Body of pancreas (tissue), 4 donors: Measurements from ENCODE around the gene SH3PXD2B.

ENCODE experiments used
- POLR2A ChIP-seq, 3 donors: fragments of 450-650 bp; IDR thresholded peaks; one replicate each; pipeline ENCODE4 v1.6.1; 2016; ENCODE audit warnings: antibody characterized with exemption in 3 of 3, mild to moderate bottlenecking in 2 of 3
- TF ChIP-seq, protein P1 (sequence below), 7 experiments: fragments of 450-650 bp in 4 of 7; fragments of 200-600 bp in 3 of 7; sonication (generic) in 3 of 7; IDR thresholded peaks; one replicate each; pipeline ENCODE4 v1.5.1; 2016 to 2019; ENCODE audit warnings: antibody characterized with exemption in 7 of 7

DNA sequence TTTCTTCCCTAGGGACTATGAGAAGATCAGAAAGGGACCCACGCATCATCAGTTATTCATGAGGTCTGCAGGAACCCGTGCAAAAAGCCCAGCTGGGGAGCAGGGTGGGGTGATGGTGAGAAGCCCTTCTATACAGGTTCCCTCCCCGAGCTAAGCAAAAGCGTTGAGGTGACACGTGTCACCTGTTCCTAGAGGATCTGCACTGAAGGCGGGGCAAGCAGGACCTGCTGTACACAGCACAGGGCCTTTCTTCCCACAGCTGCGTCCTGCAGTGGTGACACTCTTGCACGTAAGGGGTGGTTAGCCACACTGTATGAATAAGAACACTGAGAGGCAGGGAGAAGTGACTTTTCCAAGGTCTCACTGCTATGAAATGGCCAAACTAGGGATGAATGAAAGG is 37.2 kb upstream of the SH3PXD2B start:
- no peak for TF ChIP-seq POLR2A (IDR thresholded peaks at IDR 0.05)
- TF ChIP-seq, protein P1, sequence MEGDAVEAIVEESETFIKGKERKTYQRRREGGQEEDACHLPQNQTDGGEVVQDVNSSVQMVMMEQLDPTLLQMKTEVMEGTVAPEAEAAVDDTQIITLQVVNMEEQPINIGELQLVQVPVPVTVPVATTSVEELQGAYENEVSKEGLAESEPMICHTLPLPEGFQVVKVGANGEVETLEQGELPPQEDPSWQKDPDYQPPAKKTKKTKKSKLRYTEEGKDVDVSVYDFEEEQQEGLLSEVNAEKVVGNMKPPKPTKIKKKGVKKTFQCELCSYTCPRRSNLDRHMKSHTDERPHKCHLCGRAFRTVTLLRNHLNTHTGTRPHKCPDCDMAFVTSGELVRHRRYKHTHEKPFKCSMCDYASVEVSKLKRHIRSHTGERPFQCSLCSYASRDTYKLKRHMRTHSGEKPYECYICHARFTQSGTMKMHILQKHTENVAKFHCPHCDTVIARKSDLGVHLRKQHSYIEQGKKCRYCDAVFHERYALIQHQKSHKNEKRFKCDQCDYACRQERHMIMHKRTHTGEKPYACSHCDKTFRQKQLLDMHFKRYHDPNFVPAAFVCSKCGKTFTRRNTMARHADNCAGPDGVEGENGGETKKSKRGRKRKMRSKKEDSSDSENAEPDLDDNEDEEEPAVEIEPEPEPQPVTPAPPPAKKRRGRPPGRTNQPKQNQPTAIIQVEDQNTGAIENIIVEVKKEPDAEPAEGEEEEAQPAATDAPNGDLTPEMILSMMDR (IDR thresholded peaks at IDR 0.05): no peak
